ENCODE data around the gene SEMA6A. TPM values are rescaled to one million over a fixed set of nuclear protein-coding genes. Genes with fewer than 3 reads are reported as not detected.

SEMA6A gene
- total RNA-seq, 6 experiments from 2014 or later: 4.5 to 12.0 (median 8.4) TPM

GRCh38 chr5:116579144-116579543 is 4.5 kb upstream of the SEMA6A start:
- DNase-seq (no peak), ATAC-seq (no peak)
- H3K27me3 ChIP-seq: peaks cover 0 to 3% of the 10 kb centered on the region in 2 donors
- H3K4me3 ChIP-seq: no peak overlapping the region
- intact Hi-C loops (cut with DNase I): loop anchor here in 1 of 2 donors (10.0 kb wide), 1 partner anchor 366 kb away; no protein-coding TSS in a partner anchor
- no peak for TF ChIP-seq POLR2A (IDR thresholded peaks at IDR 0.05)
- no peak for TF ChIP-seq CTCF (IDR thresholded peaks at IDR 0.05)
- peaks cover 0 to 13% (median 5%) of the 10 kb centered on the region in 4 donors for H3K4me1 ChIP-seq
- H3K36me3 ChIP-seq: no peaks in the 10 kb centered on the region
- H3K27ac ChIP-seq: no peak overlapping the region
- no peaks in the 10 kb centered on the region for H3K9me3 ChIP-seq
- WGBS (ENCODE audit: insufficient coverage, low coverage, low lambda C conversion rate, missing lambda C conversion rate): 28% methylated on average over 6 of the region's 6 CpGs

GRCh38 chr5:116578676-116579075 is 4.1 kb upstream of the SEMA6A start:
- H3K36me3 ChIP-seq: no peaks in the 10 kb centered on the region
- H3K27me3 ChIP-seq: peaks cover 0 to 6% of the 10 kb centered on the region in 2 donors
- ATAC-seq: no peak
- TF ChIP-seq CTCF (IDR thresholded peaks at IDR 0.05): no peak
- no peak for TF ChIP-seq POLR2A (IDR thresholded peaks at IDR 0.05)
- peaks cover 0 to 18% (median 8%) of the 10 kb centered on the region in 4 donors for H3K4me1 ChIP-seq
- H3K27ac ChIP-seq: no peak overlapping the region
- DNase-seq: no peak
- 81% methylated on average over 3 of the region's 3 CpGs for WGBS (ENCODE audit: insufficient coverage, low coverage, low lambda C conversion rate, missing lambda C conversion rate)
- no peak overlapping the region for H3K4me3 ChIP-seq
- no peaks in the 10 kb centered on the region for H3K9me3 ChIP-seq
- intact Hi-C loops (cut with DNase I): loop anchor here in 1 of 2 donors (10.0 kb wide), 1 partner anchor 366 kb away; no protein-coding TSS in a partner anchor

GRCh38 chr5:116577064-116577788 is 2.6 kb upstream of the SEMA6A start:
- H3K36me3 ChIP-seq: no peaks in the 10 kb centered on the region
- no peaks in the 10 kb centered on the region for H3K9me3 ChIP-seq
- intact Hi-C loops (cut with DNase I): loop anchor here in 1 of 2 donors (10.0 kb wide), 1 partner anchor 368 kb away; no protein-coding TSS in a partner anchor
- TF ChIP-seq CTCF (IDR thresholded peaks at IDR 0.05): no peak
- no peak for TF ChIP-seq POLR2A (IDR thresholded peaks at IDR 0.05)
- no peak for DNase-seq
- no peak for ATAC-seq
- peaks cover 0 to 33% (median 9%) of the 10 kb centered on the region in 4 donors for H3K4me1 ChIP-seq
- WGBS (ENCODE audit: insufficient coverage, low coverage, low lambda C conversion rate, missing lambda C conversion rate): 64% methylated on average over 12 of the region's 12 CpGs
- peaks cover 0 to 21% of the 10 kb centered on the region in 2 donors for H3K27me3 ChIP-seq
- no peak overlapping the region for H3K4me3 ChIP-seq
- no peak overlapping the region for H3K27ac ChIP-seq

GRCh38 chr5:116576053-116576713 is 1.6 kb upstream of the SEMA6A start:
- Histone ChIP-seq H3K27me3 (peaks cover 0 to 31% of the 10 kb centered on the region in 2 donors), H3K36me3 (no peaks in the 10 kb centered on the region), H3K27ac (peak overlapping the region in 2 of 3 donors; percentile 21), H3K9me3 (no peaks in the 10 kb centered on the region), H3K4me3 (peak overlapping the region; percentile 42 to 64 (median 58)), H3K4me1 (peaks cover 0 to 35% (median 9%) of the 10 kb centered on the region in 4 donors)
- peak; percentile 55 to 80 (median 70) for TF ChIP-seq CTCF (IDR thresholded peaks at IDR 0.05)
- TF ChIP-seq POLR2A (IDR thresholded peaks at IDR 0.05): no peak
- 5% methylated on average over 18 of the region's 44 CpGs for WGBS (ENCODE audit: insufficient coverage, low coverage, low lambda C conversion rate, missing lambda C conversion rate)
- ATAC-seq: peak; percentile 60 to 63 (median 62)
- intact Hi-C loops (cut with DNase I): loop anchor here in 1 of 2 donors (10.0 kb wide), 1 partner anchor 369 kb away; no protein-coding TSS in a partner anchor
- DNase-seq: peak; percentile 56 to 68 (median 68)

Measured in right lobe of liver (tissue), 6 donors.